Stimulated activated CD8-positive, alpha-beta memory T cell treated with anti-CD3 and anti-CD28 coated beads, Interleukin-15, amount 100 ng/mL, for 4 hours (primary cell): ENCODE data around the gene ATP6V1G2.
"Not testable (repeated sequence)": the region's sequence is repeated elsewhere in the genome, so short reads cannot be mapped to it uniquely, and the experiment has no call there.

Experiments
- DNase-seq, 2 donors: peaks; one replicate each; pipeline ENCODE4 v3.0.0-alpha.2; 2020; ENCODE audit warnings: low read depth in 2 of 2

ATP6V1G2 gene

DNA sequence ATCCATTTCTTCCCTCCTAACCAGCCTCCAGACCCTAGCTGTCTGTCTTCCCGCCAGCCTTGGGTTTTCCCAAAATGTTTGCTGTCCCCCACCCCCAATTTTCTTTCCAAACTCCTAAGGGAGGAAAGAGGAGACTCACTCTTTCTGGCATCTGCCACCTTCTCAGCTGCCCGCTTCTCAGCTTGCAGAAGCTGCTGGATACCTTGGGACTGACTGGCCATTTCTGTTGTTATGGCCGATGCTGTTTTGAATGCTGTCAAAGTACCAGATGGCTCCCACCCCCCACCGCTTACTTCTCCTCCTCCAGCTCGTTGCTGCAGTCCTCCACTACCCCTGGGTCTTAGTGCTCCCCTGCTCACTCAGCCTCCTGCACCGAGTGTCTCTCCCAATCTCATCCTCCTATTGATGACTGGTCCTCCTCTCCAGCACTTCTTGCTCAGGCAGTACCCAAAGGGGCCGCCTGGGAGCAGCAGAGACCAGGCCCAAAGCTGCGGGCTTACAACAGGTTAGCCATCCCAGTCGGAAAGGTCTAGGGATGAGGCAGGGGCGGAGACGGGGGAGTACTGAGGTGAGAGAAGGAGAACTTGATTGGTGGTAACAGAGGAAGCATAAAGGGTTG is at the start of gene ATP6V1G2:
Gene ATP6V1G2, minus strand, starts transcription at position 270 of the 619 bp plus-strand sequence. Its CDS starts 49 bp downstream, at position 221.
- peak; percentile 67 to 74 for DNase-seq

DNA sequence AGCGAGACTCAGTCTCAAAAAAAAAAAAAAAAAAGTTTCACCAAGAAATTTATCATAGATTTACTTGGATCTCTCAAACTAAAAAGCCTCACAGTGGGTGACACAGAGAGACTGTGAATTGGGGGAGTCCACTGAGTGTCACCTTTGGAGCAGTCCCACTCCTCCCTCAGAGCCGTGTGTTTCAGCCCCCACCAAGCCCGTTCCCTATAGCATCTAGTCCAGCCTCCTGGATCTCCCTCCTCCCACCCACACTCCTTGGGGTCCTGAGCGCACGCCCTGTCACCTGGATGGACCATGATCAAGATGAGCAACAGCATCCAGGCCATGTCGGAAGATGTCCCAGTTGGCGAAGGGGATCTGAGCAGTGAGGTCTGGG is 46.0 kb upstream of the ATP6V1G2 start:
- DNase-seq, result no peak

DNA sequence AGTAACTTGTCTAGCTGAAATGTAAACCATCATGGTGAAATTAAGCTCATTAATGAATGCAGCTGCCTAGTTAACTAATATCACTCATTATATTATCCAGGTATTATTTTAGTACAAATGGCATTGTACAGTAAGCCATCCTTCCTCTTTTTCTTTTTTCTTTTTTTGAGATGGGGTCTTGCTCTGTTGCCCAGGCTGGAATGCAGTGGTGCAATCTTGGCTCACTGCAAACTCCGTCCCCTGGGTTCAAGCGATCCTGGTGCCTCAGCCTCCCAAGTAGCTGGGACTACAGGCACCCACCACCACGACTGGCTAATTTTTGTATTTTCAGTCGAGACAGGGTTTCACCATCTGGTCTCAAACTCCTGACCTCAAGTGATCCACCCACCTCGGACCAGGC is 44.3 kb upstream of the ATP6V1G2 start:
- not testable (repeated sequence) for DNase-seq

DNA sequence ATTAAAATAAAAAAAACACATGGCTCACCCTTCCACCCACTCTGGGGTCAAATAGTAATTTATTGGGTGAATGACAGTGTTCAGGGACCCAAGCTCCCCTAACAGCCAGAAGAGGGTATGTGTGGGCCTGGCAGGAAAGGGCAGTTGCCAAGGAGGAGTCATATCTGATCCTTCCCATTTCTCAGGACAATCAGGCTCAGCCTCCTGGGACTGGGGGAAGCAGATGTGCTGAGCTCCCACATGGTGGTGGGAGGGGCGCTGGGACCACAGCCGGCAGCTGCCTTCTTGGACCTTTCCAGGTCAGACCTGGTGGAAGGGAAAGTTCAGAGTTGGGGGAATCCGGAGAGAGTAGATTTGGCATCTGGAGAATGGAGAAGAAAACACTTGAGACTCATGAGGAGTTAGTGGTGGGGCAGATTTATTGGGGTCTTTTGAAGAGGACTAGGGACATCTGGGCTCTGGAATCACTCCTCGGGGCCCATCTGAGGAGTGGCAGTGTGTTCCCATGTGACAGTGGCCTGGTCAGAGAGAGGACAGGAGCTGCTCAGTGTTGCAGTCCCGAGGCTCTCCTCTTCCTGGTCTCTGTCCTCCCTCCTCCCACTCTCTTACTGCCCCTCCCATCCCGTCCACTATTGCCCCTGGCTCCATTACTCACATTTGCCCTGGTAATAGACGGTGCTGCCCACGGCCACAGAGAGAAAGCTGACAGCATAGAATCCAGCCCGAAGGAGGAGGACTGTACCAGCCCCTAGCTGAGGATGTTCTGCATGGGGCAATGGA is 42.7 kb upstream of the ATP6V1G2 start:
- DNase-seq, result no peak

- DNase-seq, result no peak
These were observed 41.7 kb upstream of the ATP6V1G2 start for GRCh38 chr6:31587791-31588777.

DNA sequence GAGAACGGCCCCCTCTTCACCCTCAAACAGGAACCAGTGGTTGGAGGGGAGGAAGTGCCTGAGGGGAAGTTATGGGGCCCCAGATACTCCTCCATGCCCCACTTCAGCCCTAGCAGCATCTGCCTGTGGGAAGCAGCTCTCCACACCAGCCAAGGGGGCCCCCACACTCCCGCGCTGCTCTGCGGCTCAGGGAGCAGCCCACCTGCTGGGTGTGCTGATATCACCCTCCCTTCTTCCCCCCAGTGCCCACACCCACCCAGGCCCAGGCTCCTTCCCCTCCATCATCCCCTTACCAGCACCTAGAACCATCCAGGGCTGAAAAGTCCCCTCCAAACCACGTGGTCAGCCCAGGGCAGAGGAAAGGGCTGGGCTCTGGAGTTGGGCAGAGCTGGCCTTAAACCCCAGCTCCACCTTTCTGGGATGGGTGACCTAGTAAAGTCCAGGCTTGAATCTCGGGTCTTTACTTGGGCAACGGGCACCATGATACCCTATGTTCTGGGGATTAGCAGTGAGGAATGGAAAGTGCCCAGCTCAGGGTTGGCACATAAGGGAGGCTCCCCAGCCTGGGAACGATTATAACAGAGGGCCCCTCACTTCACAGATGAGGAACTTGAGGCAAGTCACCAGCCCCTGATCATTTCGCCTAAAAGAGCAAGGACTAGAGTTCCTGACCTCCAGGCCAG is 40.3 kb upstream of the ATP6V1G2 start:
- no peak for DNase-seq

GRCh38 chr6:31586008-31586407 is 39.6 kb upstream of the ATP6V1G2 start, which contains the start of gene LST1:
TSS of gene LST1 (plus strand) at chr6:31586277. CDS start at chr6:31587300, 1,023 bp downstream.
- DNase-seq, result no peak

- DNase-seq, result no peak
These were observed 39.1 kb upstream of the ATP6V1G2 start for GRCh38 chr6:31585491-31585890.

DNA sequence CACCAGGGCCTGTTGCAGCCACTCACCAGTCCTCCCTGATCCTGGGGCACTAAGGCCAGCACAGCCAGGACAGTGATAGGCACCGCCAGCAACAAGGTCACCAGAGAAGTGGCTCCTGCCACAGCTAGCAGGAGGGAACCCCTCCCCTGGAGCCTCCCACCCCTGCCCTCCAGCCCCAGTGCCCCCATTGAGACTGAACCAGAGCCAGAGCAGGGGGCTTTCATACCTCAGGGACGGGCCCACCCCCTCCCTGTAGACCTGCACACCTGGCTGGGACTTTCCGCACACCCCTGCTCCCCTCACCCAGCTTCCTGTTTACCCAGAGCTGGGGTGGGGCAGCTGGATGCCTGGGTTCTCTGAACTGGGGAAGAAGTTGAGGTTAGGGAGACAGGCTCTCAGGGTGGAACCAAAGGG is 35.8 kb upstream of the ATP6V1G2 start, which contains the start of gene LTB:
Gene LTB, minus strand, starts transcription at position 195 of the 414 bp plus-strand sequence. Its CDS starts 7 bp downstream, at position 188.
- no peak for DNase-seq

- DNase-seq, result no peak
These were observed 35.2 kb upstream of the ATP6V1G2 start for GRCh38 chr6:31581434-31582229.

- peak; percentile 69 to 79 for DNase-seq
These were observed 34.5 kb upstream of the ATP6V1G2 start for GRCh38 chr6:31580807-31581433.

DNA sequence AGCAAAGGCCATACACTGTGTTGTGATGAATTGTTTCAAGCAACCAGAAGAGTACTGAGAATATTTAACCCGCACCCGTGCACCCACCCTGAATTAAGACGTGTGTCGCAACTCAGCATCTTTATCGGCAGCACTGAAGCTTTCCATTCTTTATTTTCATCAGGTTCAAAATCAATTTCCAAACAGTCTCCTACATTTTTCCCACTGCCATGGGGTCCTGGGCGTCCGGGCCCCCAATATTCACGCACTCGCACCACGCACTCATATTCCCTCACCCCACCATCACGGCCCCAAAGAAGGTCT is 34.0 kb upstream of the ATP6V1G2 start:
- no peak for DNase-seq

DNA sequence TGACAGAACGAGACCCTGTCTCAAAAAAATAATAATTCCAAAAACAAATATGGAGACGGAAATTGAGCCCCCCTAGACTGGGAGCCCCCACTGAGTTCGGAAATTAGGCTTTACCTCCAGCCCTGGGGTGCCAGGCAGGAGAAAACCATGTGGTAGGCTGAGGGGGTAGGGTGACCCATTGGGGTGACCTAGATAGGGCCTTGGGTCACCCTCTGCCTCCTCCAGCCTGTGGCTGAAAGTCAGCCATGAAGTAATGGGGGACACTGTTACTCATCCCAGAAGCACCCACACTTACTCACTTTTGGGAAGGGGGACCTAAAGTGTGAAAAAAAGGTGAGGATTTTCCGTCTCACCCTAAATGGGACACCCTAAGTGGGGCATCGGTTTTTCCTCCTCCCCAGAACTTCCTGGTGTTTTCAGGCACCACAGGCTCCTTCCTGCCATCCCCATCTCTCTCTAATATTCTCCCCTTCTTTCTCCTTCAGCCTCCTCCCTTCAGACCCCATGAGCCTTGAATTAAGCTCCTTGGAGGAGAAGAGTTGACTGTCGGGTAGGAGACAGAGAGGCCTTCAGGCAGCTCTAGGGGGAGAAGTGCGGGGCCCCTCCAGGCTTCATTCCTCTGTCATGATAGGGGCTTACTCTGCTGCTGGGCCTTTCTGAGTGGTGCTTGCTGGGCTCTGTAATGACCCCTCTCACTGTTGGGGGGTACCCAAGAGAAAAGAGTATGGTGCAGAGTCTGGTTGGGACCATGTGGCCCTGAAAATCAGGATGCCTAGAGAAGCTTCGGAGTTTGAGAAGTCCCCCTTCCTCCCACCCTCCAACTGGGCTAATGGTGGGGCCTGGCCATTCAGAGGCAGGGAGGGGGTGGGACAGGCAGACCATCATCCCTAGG is 33.4 kb upstream of the ATP6V1G2 start:
- no peak for DNase-seq

DNA sequence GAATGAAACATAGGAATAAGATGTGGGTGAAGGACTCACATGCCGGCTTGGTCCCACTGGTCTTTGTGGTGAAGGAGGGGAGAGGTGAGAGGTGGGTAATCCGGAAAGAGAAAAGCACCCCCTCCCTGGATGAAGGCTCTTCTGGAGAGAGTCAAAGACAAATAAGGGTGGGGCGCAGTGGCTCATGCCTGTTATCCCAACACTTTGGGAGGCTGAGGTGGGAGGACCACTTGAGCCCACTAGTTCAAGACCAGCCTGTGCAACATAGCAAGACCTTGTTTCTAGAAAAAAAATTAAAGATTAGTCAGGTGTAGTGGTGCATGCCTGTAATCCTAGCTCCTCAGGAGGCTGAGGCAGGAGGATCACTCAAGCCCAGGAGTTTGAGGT is 32.7 kb upstream of the ATP6V1G2 start:
- DNase-seq, result no peak

DNA sequence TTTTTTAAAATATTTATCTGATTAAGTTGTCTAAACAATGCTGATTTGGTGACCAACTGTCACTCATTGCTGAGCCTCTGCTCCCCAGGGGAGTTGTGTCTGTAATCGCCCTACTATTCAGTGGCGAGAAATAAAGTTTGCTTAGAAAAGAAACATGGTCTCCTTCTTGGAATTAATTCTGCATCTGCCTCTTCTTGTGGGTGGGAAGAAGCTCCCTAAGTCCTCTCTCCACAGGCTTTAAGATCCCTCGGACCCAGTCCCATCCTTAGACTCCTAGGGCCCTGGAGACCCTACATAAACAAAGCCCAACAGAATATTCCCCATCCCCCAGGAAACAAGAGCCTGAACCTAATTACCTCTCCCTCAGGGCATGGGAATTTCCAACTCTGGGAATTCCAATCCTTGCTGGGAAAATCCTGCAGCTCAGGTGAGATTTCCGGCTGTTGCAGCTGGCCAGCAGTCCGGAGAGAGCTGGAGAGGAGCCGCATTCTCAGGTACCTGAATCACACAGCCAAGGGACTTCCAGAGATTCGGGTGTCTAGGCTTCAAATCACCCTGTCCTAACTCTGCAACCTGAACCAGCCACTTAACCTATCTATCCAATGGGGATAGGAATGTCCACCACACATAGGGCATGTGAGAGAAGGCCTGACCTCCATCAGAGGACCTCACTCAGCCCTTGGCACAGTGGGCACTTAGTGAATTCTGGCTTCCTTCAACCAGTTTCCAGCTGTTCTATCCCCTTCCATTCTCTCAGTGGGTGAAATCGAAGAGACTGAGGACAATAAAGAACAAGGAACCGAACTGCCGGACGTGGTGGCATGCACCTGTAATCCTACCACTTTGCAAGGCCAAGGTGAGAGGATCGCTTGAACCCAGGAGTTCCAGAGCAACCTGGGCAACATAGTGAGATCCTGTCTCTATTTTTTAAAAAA is 32.0 kb upstream of the ATP6V1G2 start:
- no peak for DNase-seq

DNA sequence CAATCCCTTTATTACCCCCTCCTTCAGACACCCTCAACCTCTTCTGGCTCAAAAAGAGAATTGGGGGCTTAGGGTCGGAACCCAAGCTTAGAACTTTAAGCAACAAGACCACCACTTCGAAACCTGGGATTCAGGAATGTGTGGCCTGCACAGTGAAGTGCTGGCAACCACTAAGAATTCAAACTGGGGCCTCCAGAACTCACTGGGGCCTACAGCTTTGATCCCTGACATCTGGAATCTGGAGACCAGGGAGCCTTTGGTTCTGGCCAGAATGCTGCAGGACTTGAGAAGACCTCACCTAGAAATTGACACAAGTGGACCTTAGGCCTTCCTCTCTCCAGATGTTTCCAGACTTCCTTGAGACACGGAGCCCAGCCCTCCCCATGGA is 31.2 kb upstream of the ATP6V1G2 start:
- no peak for DNase-seq

DNA sequence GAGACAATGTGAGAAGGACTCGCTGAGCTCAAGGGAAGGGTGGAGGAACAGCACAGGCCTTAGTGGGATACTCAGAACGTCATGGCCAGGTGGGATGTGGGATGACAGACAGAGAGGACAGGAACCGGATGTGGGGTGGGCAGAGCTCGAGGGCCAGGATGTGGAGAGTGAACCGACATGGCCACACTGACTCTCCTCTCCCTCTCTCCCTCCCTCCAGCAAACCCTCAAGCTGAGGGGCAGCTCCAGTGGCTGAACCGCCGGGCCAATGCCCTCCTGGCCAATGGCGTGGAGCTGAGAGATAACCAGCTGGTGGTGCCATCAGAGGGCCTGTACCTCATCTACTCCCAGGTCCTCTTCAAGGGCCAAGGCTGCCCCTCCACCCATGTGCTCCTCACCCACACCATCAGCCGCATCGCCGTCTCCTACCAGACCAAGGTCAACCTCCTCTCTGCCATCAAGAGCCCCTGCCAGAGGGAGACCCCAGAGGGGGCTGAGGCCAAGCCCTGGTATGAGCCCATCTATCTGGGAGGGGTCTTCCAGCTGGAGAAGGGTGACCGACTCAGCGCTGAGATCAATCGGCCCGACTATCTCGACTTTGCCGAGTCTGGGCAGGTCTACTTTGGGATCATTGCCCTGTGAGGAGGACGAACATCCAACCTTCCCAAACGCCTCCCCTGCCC is 30.6 kb upstream of the ATP6V1G2 start:
- DNase-seq, result no peak
